MM.1S (cell line): Measurements from ENCODE around the gene ST6GALNAC6.

ENCODE experiments used
- DNase-seq: peaks from one replicate; pipeline ENCODE4 v3.0.0-alpha.2; 2015
- H2AFZ ChIP-seq: fragments of 300-600 bp; sonication (generic); 2 replicates; pipeline ENCODE4 v1.6.0; 2016; ENCODE audit warnings: antibody characterized with exemption, low read length
- H3F3A ChIP-seq: fragments of 300-600 bp; sonication (generic); 2 replicates; pipeline ENCODE4 v1.6.1; 2016; ENCODE audit warnings: mild to moderate bottlenecking, antibody characterized with exemption, low read length, moderate library complexity, mixed read lengths; ENCODE audit not compliant: insufficient read depth
- H3K27ac ChIP-seq: fragments of 300-600 bp; sonication (generic); 2 replicates; pipeline ENCODE4 v1.5.1; 2016; ENCODE audit warnings: mild to moderate bottlenecking, low read length
- H3K27me3 ChIP-seq: fragments of 300-600 bp; sonication (generic); replicated peaks from 2 replicates; pipeline ENCODE4 v1.6.0; 2016; ENCODE audit warnings: low read length; ENCODE audit not compliant: insufficient read depth
- H3K36me3 ChIP-seq: fragments of 300-600 bp; sonication (generic); replicated peaks from 2 replicates; pipeline ENCODE4 v1.6.1; 2016; ENCODE audit warnings: mild to moderate bottlenecking, low read length, mixed read lengths; ENCODE audit not compliant: insufficient read depth
- H3K4me1 ChIP-seq: fragments of 300-600 bp; sonication (generic); 2 replicates; pipeline ENCODE4 v1.6.1; 2016; ENCODE audit warnings: low read length, mixed read lengths
- H3K4me2 ChIP-seq: fragments of 300-600 bp; sonication (generic); 2 replicates; pipeline ENCODE4 v1.6.0; 2016; ENCODE audit warnings: low read depth, low read length
- H3K4me3 ChIP-seq: fragments of 300-600 bp; sonication (generic); 2 replicates; pipeline ENCODE4 v1.5.1; 2016; ENCODE audit warnings: low read length, mixed read lengths
- H3K79me2 ChIP-seq: fragments of 300-600 bp; sonication (generic); 2 replicates; pipeline ENCODE4 v1.6.1; 2016; ENCODE audit warnings: mixed run types, low read length, mixed read lengths
- H3K9ac ChIP-seq: fragments of 300-600 bp; sonication (generic); 2 replicates; pipeline ENCODE4 v1.6.1; 2016; ENCODE audit warnings: low read length, mixed read lengths
- H3K9me2 ChIP-seq: fragments of 300-600 bp; sonication (generic); replicated peaks from 2 replicates; pipeline ENCODE4 v1.6.1; 2016; ENCODE audit warnings: mild to moderate bottlenecking, low read length, mixed read lengths; ENCODE audit not compliant: insufficient read depth
- H3K9me3 ChIP-seq: fragments of 300-600 bp; sonication (generic); replicated peaks from 2 replicates; pipeline ENCODE4 v1.6.1; 2016; ENCODE audit warnings: mild to moderate bottlenecking, low read length, mixed read lengths; ENCODE audit not compliant: insufficient read depth
- H4K20me1 ChIP-seq: fragments of 300-600 bp; sonication (generic); 2 replicates; pipeline ENCODE4 v1.6.1; 2016; ENCODE audit warnings: mild to moderate bottlenecking, low read length, moderate library complexity, mixed read lengths; ENCODE audit not compliant: insufficient read depth
- CTCF ChIP-seq: fragments of 300-600 bp; sonication (generic); IDR thresholded peaks from 2 replicates; pipeline ENCODE4 v1.5.1; 2016; ENCODE audit warnings: antibody characterized with exemption, low read length, mixed read lengths
- EZH2 ChIP-seq: fragments of 300-600 bp; sonication (generic); optimal IDR thresholded peaks from 2 replicates; pipeline ENCODE3; 2017; ENCODE audit warnings: low read depth, mild to moderate bottlenecking, antibody characterized with exemption, low read length, mixed read lengths
- EZH2phosphoT487 ChIP-seq: fragments of 300-600 bp; sonication (generic); IDR thresholded peaks from 2 replicates; pipeline ENCODE4 v1.6.1; 2018; ENCODE audit warnings: antibody characterized with exemption, low read length

The ST6GALNAC6 gene

GRCh38 chr9:127874301-127875221, 24.8 kb downstream of the ST6GALNAC6 start:
- Histone ChIP-seq H3K4me3 (no peak overlapping the region), H3K9me2 (no peaks in the 10 kb centered on the region), H3K9me3 (no peaks in the 10 kb centered on the region), H3K4me1 (no peaks in the 10 kb centered on the region), H3K4me2 (no peak overlapping the region), H3K36me3 (no peaks in the 10 kb centered on the region), H3K27me3 (no peaks in the 10 kb centered on the region), H3K27ac (no peak overlapping the region), H4K20me1 (no peaks in the 10 kb centered on the region), H3K79me2 (no peaks in the 10 kb centered on the region), H2AFZ (no peak overlapping the region), H3F3A (no peaks in the 10 kb centered on the region), H3K9ac (no peak overlapping the region)
- no peak for DNase-seq
- TF ChIP-seq CTCF: no peak
- TF ChIP-seq EZH2: no peak
- TF ChIP-seq EZH2phosphoT487: no peak

- Histone ChIP-seq H3K4me3 (no peak overlapping the region), H2AFZ (no peak overlapping the region), H3F3A (no peaks in the 10 kb centered on the region), H3K9me3 (no peaks in the 10 kb centered on the region), H3K4me1 (no peaks in the 10 kb centered on the region), H4K20me1 (no peaks in the 10 kb centered on the region), H3K4me2 (no peak overlapping the region), H3K36me3 (no peaks in the 10 kb centered on the region), H3K27ac (no peak overlapping the region), H3K9ac (no peak overlapping the region), H3K27me3 (no peaks in the 10 kb centered on the region), H3K9me2 (no peaks in the 10 kb centered on the region), H3K79me2 (no peaks in the 10 kb centered on the region)
- TF ChIP-seq CTCF (no peak), EZH2 (no peak), EZH2phosphoT487 (no peak)
- DNase-seq: no peak
Measured at GRCh38 chr9:127873886-127874285, 25.5 kb downstream of the ST6GALNAC6 start.

DNA sequence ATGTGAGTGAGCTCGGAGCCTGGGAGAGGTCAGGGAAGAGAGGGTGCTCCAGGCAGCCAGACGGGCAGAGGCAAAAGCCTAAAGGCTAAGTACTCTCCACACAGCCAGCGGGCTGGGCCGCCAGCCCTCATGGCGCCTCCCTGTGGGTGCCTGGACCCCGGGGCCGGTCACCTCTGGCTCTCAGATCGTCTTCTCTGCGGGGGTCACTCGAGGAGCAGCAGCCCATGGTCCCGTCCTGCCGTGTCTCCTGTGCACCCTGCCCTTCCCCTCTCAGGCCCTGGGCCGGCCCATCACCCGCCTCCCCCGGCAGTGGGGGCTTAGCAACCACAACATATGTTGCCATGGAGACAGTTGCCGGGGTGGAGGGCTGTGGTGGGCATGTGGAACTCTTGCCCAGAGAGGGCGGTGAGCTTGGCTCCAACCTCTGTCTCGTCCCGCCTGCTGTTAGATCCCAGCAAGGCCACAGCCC, 26.1 kb downstream of the ST6GALNAC6 start:
- no peaks in the 10 kb centered on the region for H3K27me3 ChIP-seq
- no peak for DNase-seq
- H3K9ac ChIP-seq: no peak overlapping the region
- no peaks in the 10 kb centered on the region for H3F3A ChIP-seq
- H3K79me2 ChIP-seq: no peaks in the 10 kb centered on the region
- no peak overlapping the region for H2AFZ ChIP-seq
- H3K36me3 ChIP-seq: no peaks in the 10 kb centered on the region
- no peaks in the 10 kb centered on the region for H4K20me1 ChIP-seq
- no peak overlapping the region for H3K4me2 ChIP-seq
- no peak overlapping the region for H3K4me3 ChIP-seq
- H3K4me1 ChIP-seq: no peaks in the 10 kb centered on the region
- no peaks in the 10 kb centered on the region for H3K9me2 ChIP-seq
- TF ChIP-seq CTCF (no peak), EZH2 (no peak), EZH2phosphoT487 (no peak)
- no peak overlapping the region for H3K27ac ChIP-seq
- no peaks in the 10 kb centered on the region for H3K9me3 ChIP-seq
